Measurements from ENCODE around the gene ZG16. TPM values are rescaled to one million over a fixed set of nuclear protein-coding genes. Genes with fewer than 3 reads are reported as not detected.
"Not testable (repeated sequence)": the region's sequence is repeated elsewhere in the genome, so short reads cannot be mapped to it uniquely, and the experiment has no call there.

The ZG16 gene
- total and polyA plus RNA-seq, 11 donors = 0.04 to 0.08 TPM; not detected in 9

DNA sequence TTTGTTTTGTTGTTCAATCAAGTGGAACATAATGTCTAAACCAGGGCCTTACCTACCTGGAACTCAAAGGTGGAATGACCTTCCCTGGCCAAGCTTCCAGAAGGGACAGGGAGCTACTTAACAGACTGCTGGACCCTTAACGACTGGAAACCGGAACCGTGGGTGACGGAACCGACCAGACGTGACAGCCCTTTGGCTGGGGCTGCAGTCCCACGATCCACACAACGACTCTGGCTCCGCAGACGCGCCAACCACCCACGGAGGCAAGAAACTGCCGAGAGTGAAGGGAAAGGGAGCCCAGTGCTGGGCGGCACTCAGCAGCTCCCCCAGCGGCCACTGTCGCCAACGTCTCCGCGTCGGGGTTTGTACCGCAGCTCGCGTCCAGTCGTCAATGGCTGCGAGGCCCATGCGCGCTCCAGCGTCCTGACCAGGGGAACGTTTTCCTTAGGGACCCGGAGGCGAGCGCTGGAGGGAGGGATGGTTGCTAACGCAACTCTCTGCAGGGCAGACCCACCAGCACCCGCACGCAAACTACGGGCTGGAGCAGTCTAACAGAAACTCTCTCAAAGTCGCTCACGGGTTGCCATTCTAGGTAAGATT is 6.9 kb downstream of the ZG16 start:
- H3K4me3 ChIP-seq = peak overlapping the region in 10 of 12 donors; percentile 6 to 46 (median 35)
- peak overlapping the region in 2 of 12 donors; percentile 19 to 49 for H3K27ac ChIP-seq
- intact Hi-C loops (cut with DNase I) = loop anchor here in 1 of 10 donors (5.0 kb wide), 1 partner anchor 83 kb away; no protein-coding TSS in a partner anchor
- peaks cover 0 to 19% (median 10%) of the 10 kb centered on the region in 12 donors for H3K4me1 ChIP-seq
- peak; percentile 77 to 92 (median 81) for DNase-seq
- no peaks in the 10 kb centered on the region for H3K9me3 ChIP-seq
- no peak for TF ChIP-seq POLR2A (IDR thresholded peaks at IDR 0.05)
- peak; percentile 70 to 94 (median 84) for TF ChIP-seq CTCF (IDR thresholded peaks at IDR 0.05)
- ATAC-seq = peak; percentile 60 to 95 (median 91)
- peaks cover 0 to 1% (median 0%) of the 10 kb centered on the region in 9 donors for H3K27me3 ChIP-seq
- H3K36me3 ChIP-seq = no peaks in the 10 kb centered on the region
- 5 to 9% (median 7%) methylated on average over 20 to 38 of the region's 38 CpGs for WGBS, 4 donors

DNA sequence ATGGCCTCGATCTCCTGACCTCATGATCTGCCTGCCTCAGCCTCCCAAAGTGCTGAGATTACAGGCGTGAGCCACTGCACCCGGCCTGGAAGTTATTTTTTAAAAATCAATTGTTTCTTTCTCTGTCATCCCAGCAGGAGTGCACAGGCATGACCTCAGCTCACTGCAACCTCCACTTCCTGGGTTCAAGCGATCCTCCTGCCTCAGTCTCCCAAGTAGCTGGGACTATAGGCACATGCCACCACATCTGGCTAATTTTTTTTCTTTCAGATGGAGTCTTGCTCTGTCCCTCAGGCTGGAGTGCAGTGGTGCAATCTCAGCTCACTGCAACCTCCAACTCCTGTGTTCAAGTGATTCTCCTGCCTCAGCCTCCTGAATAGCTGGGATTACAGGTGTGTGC is 9.1 kb downstream of the ZG16 start:
- H3K4me1 ChIP-seq = peaks cover 0 to 32% (median 20%) of the 10 kb centered on the region in 12 donors
- 82 to 89% (median 86%) methylated on average over 4 of the region's 4 CpGs for WGBS, 4 donors
- ATAC-seq, DNase-seq, H3K9me3 ChIP-seq, H3K27me3 ChIP-seq, H3K36me3 ChIP-seq, H3K4me3 ChIP-seq, H3K27ac ChIP-seq: not testable (repeated sequence)
- intact Hi-C loops (cut with DNase I) = loop anchor here in 1 of 10 donors (5.0 kb wide), 1 partner anchor 85 kb away; no protein-coding TSS in a partner anchor

DNA sequence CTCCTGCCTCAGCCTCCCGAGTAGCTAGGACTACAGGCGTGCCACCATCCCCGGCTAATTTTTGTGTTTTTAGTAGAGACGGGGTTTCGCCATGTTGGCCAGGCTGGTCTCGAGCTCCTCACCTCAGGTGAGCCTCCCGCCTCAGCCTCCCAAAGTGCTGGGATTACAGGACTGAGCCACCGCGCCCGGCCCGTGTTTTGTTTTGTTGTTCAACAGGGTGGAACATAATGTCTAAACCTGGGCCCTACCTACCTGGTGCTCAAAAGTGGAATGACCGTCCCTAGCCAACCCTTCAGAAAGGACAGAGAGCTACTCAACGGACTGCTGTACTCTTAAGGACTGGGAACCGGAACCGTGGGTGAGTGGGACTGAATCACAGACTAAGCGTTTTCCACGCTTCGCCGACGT is 11.7 kb downstream of the ZG16 start:
- Histone ChIP-seq H3K4me1 (peaks cover 0 to 38% (median 19%) of the 10 kb centered on the region in 12 donors), H3K27ac (peak overlapping the region; percentile 62 to 94 (median 90)), H3K27me3 (no peaks in the 10 kb centered on the region), H3K4me3 (peak overlapping the region; percentile 50 to 94 (median 82)), H3K9me3 (no peaks in the 10 kb centered on the region), H3K36me3 (no peaks in the 10 kb centered on the region)
- DNase-seq = no peak
- intact Hi-C loops (cut with DNase I) = loop anchor here in 5 of 10 donors (2.0 to 5.0 kb wide), 4 partner anchors 15 to 87 kb away; partner anchors contain the start of gene MVP (in 1 of the 5)
- ATAC-seq = peak in 1 of 4 donors; percentile 8
- WGBS, 4 donors = 62 to 71% (median 67%) methylated on average over 19 to 20 of the region's 20 CpGs
- TF ChIP-seq CTCF (IDR thresholded peaks at IDR 0.05) = no peak
- no peak for TF ChIP-seq POLR2A (IDR thresholded peaks at IDR 0.05)

GRCh38 chr16:29790183-29790948 is 12.3 kb downstream of the ZG16 start, which contains the start of gene KIF22:
KIF22 (plus strand) TSS chr16:29790751; CDS start chr16:29790760, 9 bp downstream.
- Histone ChIP-seq H3K27me3 (no peaks in the 10 kb centered on the region), H3K9me3 (no peaks in the 10 kb centered on the region), H3K36me3 (no peaks in the 10 kb centered on the region), H3K27ac (peak within 1 kb of the TSS; percentile 62 to 94 (median 90)), H3K4me3 (peak within 1 kb of the TSS; percentile 50 to 94 (median 82)), H3K4me1 (peaks cover 0 to 32% (median 17%) of the 10 kb centered on the region in 12 donors)
- ATAC-seq (peak; percentile 99), DNase-seq (peak; percentile 99 to 100 (median 100))
- intact Hi-C loops (cut with DNase I) = loop anchor here in 5 of 10 donors (2.0 to 5.0 kb wide), 3 partner anchors 14 to 57 kb away; partner anchors contain the start of gene MVP (in 1 of the 5)
- TF ChIP-seq CTCF (IDR thresholded peaks at IDR 0.05) (peak; percentile 57 to 93 (median 68)), POLR2A (IDR thresholded peaks at IDR 0.05) (peak in 1 of 2 donors; percentile 67)
- 0 to 1% (median 1%) methylated on average over 37 to 67 of the region's 67 CpGs for WGBS, 4 donors
